Coronary artery (tissue), 2 donors: Measurements from ENCODE around the gene MEIOC.
"Not testable (repeated sequence)": the region's sequence is repeated elsewhere in the genome, so short reads cannot be mapped to it uniquely, and the experiment has no call there.

Experiments used
- DNase-seq: peaks from one replicate; pipeline ENCODE4 v3.0.0-alpha.2; 2017; ENCODE audit warnings: low spot score
- H3K27ac ChIP-seq, 2 donors: fragments of 200-600 bp; sonication (generic); one replicate each; pipeline ENCODE4 v1.5.1; 2016 to 2019
- H3K4me3 ChIP-seq: fragments of 200-600 bp; sonication (generic); 2 replicates; pipeline ENCODE4 v1.5.1; 2016; ENCODE audit warnings: mild to moderate bottlenecking, moderate library complexity
- TF ChIP-seq, protein P1 (sequence below): fragments of 200-600 bp; sonication (generic); IDR thresholded peaks from one replicate; pipeline ENCODE4 v1.5.1; 2019; ENCODE audit warnings: antibody characterized with exemption

The MEIOC gene

DNA sequence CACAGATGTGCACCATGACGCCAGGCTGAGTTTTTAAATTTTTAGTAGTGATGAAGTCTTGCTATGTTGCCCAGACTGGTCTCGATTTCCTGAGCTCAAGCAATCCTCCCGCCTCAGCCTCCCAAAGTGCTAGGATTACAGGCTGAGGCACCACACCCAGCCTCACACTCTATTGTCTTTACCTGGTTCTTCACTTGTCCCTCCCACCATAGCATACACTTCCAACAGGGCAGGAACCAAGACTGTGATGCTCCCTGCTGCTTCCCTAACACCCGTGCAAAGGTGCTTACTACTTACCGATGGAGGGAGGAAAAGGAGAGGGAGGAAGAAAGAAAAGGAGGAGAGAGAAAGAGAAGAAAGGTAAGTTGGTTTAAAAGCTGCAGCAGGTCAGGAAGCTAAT lies 41.4 kb upstream of the MEIOC start:
- no peak overlapping the region for H3K4me3 ChIP-seq
- DNase-seq, result no peak
- TF ChIP-seq, protein P1, sequence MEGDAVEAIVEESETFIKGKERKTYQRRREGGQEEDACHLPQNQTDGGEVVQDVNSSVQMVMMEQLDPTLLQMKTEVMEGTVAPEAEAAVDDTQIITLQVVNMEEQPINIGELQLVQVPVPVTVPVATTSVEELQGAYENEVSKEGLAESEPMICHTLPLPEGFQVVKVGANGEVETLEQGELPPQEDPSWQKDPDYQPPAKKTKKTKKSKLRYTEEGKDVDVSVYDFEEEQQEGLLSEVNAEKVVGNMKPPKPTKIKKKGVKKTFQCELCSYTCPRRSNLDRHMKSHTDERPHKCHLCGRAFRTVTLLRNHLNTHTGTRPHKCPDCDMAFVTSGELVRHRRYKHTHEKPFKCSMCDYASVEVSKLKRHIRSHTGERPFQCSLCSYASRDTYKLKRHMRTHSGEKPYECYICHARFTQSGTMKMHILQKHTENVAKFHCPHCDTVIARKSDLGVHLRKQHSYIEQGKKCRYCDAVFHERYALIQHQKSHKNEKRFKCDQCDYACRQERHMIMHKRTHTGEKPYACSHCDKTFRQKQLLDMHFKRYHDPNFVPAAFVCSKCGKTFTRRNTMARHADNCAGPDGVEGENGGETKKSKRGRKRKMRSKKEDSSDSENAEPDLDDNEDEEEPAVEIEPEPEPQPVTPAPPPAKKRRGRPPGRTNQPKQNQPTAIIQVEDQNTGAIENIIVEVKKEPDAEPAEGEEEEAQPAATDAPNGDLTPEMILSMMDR, result no peak
- no peak overlapping the region for H3K27ac ChIP-seq

DNA sequence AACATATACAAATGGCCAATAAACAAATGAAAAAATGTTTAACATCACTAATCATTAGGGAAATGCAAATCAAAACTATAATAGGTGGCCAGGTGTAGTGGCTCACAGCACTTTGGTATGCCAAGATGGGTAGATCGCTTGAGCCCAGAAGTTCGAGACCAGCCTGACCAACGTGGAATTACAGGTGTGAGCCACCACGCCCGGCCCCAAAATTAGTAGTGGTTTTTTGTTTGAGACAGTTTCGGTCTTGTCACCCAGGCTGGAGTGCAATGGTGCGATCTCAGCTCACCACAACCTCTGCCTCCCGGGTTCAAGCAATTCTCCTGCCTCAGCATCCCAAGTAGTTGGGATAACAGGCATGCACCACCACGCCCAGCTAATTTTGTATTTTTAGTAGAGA lies 37.6 kb upstream of the MEIOC start:
- not testable (repeated sequence) for H3K4me3 ChIP-seq, H3K27ac ChIP-seq, DNase-seq

DNA sequence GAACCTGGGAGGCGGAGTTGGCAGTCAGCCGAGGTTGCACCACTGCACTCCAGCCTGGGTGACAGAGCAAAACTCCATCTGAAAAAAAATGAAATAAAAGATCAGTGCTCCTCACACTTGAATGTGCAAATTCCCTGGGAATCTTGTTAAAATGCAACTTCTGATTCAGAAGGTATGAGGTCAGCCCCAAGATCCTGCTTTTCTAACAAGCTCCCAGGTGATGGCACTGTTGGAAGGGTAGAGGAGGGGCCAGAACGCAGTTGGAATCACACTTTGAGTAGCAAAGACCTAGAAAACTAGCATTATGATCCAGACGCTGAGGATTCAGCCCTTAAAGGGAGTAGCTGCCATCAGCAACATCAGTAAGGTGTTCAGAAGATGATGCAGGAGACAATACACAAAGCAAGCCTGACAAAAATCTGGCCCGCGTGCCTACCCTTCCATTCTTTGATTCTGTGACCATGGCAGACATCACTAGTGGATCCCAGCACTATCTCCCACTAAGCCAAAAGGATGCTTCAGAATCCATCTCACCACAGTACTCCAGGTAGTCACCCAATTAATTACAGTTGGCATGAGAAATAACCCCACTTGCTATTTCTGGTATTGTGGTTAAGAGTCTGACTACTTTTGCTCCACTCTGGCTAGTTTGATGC lies 33.1 kb upstream of the MEIOC start:
- no peak overlapping the region for H3K27ac ChIP-seq
- TF ChIP-seq, protein P1, result no peak
- H3K4me3 ChIP-seq, result no peak overlapping the region
- no peak for DNase-seq

DNA sequence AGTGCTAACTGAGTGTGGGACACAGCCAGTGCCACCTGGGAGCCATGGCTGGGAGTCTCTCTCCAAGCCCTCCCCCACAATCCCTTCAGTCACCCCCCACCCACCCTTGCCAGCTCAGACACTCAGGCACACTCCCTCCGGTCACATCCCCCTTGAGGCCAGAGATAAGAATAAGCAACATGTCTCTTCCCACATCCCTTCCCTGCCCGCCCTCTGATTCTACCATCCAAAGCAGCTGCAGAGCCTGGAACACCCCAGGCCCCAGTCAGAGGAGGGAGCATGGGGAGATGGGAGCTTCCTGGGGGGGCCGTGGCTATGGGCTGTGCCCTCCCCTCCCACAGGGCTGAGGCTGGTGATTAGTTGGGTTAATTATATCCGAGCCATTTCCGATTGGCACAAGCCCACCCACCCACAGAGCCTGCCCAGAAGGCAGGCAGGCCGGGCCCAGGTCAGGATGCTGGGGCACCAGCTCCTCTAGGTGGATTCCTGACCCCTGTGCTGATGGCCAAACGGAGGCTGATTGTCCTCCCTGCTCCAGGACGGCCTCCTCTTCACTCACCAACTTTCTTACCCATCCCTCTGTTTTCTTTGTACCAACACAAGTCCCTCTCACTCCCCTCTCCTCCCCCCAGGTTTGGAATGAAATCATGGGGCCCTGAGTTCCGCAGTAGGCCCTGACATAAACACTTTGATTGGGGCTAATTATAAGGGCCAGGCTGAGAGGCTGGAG lies 28.6 kb upstream of the MEIOC start:
- Histone ChIP-seq H3K4me3 (no peak overlapping the region), H3K27ac (no peak overlapping the region)
- TF ChIP-seq, protein P1, result no peak
- DNase-seq, result no peak

DNA sequence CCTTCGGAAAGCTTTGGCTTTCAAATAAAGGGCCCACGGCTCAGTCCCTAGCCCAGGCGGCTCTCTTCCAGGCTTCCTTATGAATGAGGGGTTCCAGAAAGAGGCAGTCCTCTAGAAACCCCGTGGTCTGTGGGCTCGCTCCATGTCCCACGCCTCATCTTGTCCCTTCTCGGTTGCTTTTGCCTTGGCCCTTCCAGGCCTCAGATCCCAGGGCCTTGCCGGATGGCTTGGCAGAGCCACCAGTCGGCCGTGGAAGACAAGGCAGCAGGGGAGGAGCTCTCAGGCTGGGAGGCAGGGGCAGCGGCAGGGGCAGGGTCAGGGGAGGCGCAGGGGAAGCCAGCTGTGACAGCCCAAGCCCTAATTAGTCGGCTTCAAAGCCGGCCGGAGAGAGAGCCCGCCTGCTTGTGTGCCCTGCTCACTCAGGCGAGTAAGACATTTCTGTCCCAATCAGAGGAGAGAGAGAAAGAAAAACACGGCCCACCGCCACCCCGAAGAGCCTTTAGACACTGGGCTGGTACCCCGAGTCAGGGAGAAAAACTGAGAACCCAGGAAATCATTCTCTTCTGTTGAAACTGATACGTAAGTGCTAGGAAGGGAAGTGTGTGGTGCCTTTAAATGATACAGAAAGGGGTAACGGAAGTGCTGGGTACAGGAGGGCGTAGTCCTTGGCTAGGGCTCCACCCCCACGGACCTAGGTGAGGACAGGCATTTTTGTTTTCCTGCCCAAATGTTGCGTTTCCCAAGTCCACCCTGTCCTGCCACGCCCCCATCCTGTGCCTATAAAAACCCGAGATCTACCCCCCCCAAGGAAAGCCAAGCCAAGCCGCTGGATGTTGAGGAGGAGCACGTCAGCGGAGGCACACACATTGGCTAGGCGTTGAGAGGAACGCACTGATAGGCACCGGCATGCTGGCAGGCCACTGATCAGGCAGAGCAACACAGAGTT lies 27.8 kb upstream of the MEIOC start:
- Histone ChIP-seq H3K27ac (no peak overlapping the region), H3K4me3 (peak overlapping the region; percentile 42)
- no peak for DNase-seq
- TF ChIP-seq, protein P1, result no peak

DNA sequence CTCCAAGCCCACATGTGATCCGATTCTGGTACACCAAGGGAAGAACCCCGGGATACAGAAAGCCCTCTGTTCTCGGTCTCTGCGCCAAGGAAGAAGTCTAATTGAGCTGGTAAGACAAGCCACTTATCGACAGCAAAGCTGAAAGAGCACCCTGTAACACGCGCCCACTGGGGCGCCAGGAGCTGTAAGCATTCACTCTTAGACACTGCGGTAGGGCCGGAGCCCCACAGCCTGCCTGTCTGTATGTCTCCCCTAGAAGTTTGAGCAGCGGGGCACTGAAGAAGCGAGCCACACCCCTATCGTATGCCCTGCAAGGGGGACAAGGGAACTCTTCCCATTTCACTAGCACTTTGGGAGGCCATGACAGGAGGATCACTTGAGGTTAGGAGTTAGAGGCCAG lies 27.0 kb upstream of the MEIOC start:
- H3K4me3 ChIP-seq, result no peak overlapping the region
- TF ChIP-seq, protein P1, result no peak
- no peak overlapping the region for H3K27ac ChIP-seq
- no peak for DNase-seq

DNA sequence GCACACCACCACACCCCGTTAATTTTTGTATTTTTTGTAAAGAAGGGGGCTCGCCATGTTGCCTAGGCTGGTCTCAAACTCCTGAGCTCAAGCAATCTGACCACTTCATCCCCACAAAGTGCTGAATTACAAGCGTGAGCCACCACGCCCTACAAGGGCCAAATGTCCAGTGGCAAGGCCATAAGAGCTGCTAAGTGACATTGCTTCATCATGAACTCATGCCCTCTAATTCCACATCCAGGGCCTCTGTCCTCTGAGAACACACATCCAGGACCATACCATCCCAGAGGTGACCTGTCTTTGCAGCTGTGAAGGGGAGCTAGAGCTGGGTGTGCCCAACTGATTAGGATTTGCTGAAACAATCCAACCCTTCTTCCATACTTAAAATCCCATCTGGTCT lies 25.6 kb upstream of the MEIOC start:
- DNase-seq, result no peak
- no peak overlapping the region for H3K4me3 ChIP-seq
- H3K27ac ChIP-seq, result no peak overlapping the region
- TF ChIP-seq, protein P1, result no peak
